H1 (cell line): Measurements from ENCODE around the gene EML5. TPM values are rescaled to one million over a fixed set of nuclear protein-coding genes. Genes with fewer than 3 reads are reported as not detected.

ENCODE experiments used
- CTCF ChIA-PET: fragments of 300-600 bp; sonication (Branson Sonifier 250); formaldehyde crosslinking; loops from one replicate; lab custom pipeline; 2021; ENCODE audit not compliant: partially characterized antibody; lab: Charles Lee
- POLR2A ChIA-PET: fragments of 300-600 bp; sonication (Branson Sonifier 250); formaldehyde crosslinking; loops from one replicate; lab custom pipeline; 2021; ENCODE audit warnings: inconsistent platforms; ENCODE audit not compliant: partially characterized antibody; lab: Charles Lee
- DNase-seq, 2 experiments: peaks; one replicate each; pipeline versions ENCODE4 v3.0.0 to v3.0.0-alpha.2; 2010 to 2022; ENCODE audit warnings: low spot score in 2 of 2, low read depth in 1 of 2, mixed read lengths in 1 of 2
- FAIRE-seq: peaks from 2 replicates; lab custom pipeline; 2011; peaks lifted over from hg19 to GRCh38; lab: Jason Lieb, UNC
- H2AFZ ChIP-seq: 2 replicates; pipeline ENCODE4 v1.8.1; 2012; ENCODE audit warnings: low read length, inconsistent platforms
- H2AK5ac ChIP-seq: 2 replicates; pipeline ENCODE4 v1.6.1; 2013; ENCODE audit warnings: low read depth, low read length
- H2BK120ac ChIP-seq: replicated peaks from 2 replicates; pipeline ENCODE3; 2013; ENCODE audit warnings: low read depth, low read length, inconsistent platforms
- H2BK12ac ChIP-seq: 2 replicates; pipeline ENCODE4 v1.6.1; 2013; ENCODE audit warnings: low read depth, low read length
- H2BK15ac ChIP-seq: 2 replicates; pipeline ENCODE4 v1.6.1; 2013; ENCODE audit warnings: low read length
- H2BK20ac ChIP-seq: 2 replicates; pipeline ENCODE4 v1.6.1; 2013; ENCODE audit warnings: low read length
- H2BK5ac ChIP-seq: 2 replicates; pipeline ENCODE4 v1.6.1; 2013; ENCODE audit warnings: low read depth, low read length
- H3K14ac ChIP-seq: 2 replicates; pipeline ENCODE4 v1.6.1; 2013; ENCODE audit warnings: inconsistent platforms; ENCODE audit not compliant: insufficient read length
- H3K18ac ChIP-seq: 2 replicates; pipeline ENCODE4 v1.6.1; 2013; ENCODE audit warnings: low read length; ENCODE audit errors: extremely low read depth
- H3K23ac ChIP-seq: 2 replicates; pipeline ENCODE4 v1.6.1; 2013; ENCODE audit warnings: inconsistent platforms; ENCODE audit not compliant: insufficient read length
- H3K23me2 ChIP-seq: 2 replicates; pipeline ENCODE4 v1.6.1; 2013; ENCODE audit warnings: low read depth, low read length
- H3K27ac ChIP-seq: 2 replicates; pipeline ENCODE4 v1.6.1; 2011; ENCODE audit warnings: low read depth, low read length, inconsistent platforms
- H3K27me3 ChIP-seq, 4 experiments: replicated peaks in 1 of 4; 1 replicate in 1 of 4; 2 replicates in 3 of 4; pipeline versions ENCODE4 v1.6.1 to v1.8.1; 2011 to 2013; ENCODE audit warnings: low read length in 3 of 4, mild to moderate bottlenecking in 3 of 4, inconsistent platforms in 2 of 4, mixed read lengths in 2 of 4, moderate library complexity in 1 of 4; ENCODE audit not compliant: control insufficient read depth in 3 of 4, insufficient read depth in 3 of 4; ENCODE audit errors: extremely low read depth in 1 of 4
- H3K36me3 ChIP-seq, 4 experiments: 2 replicates each; pipeline versions ENCODE4 v1.6.1 to v1.8.1; 2011 to 2013; ENCODE audit warnings: mild to moderate bottlenecking in 4 of 4, low read length in 3 of 4, moderate library complexity in 2 of 4, control low read depth in 1 of 4, inconsistent platforms in 1 of 4; ENCODE audit not compliant: insufficient read depth in 4 of 4, control insufficient read depth in 2 of 4
- H3K4ac ChIP-seq: replicated peaks from 2 replicates; pipeline ENCODE3; 2013; ENCODE audit warnings: low read length, low read depth, mixed read lengths, inconsistent platforms; ENCODE audit not compliant: insufficient read length
- H3K4me1 ChIP-seq, 4 experiments: replicated peaks in 1 of 4; 1 replicate in 1 of 4; 2 replicates in 3 of 4; pipeline versions ENCODE4 v1.6.1 to v1.8.1; 2011 to 2013; ENCODE audit warnings: low read length in 3 of 4, inconsistent platforms in 2 of 4, mixed read lengths in 1 of 4; ENCODE audit not compliant: insufficient read depth in 4 of 4, control insufficient read depth in 3 of 4
- H3K4me2 ChIP-seq, 2 experiments: 2 replicates each; pipeline versions ENCODE4 v1.6.1 to v1.8.1; 2011 to 2013; ENCODE audit warnings: low read depth in 2 of 2, low read length in 2 of 2, control low read depth in 1 of 2, inconsistent platforms in 1 of 2, mild to moderate bottlenecking in 1 of 2; ENCODE audit not compliant: insufficient read depth in 1 of 2
- H3K4me3 ChIP-seq, 4 experiments: fragments of 200-600, 300-600 bp in 1 of 4; sonication (generic), shearing (Covaris generic), sonication (Bioruptor Twin) in 1 of 4; 2 replicates each; pipeline versions ENCODE4 v1.5.1 to v1.8.1; 2011 to 2016; ENCODE audit warnings: low read length in 4 of 4, low read depth in 3 of 4, control low read depth in 2 of 4, inconsistent platforms in 2 of 4, mild to moderate bottlenecking in 2 of 4, mixed read lengths in 1 of 4, moderate library complexity in 1 of 4; ENCODE audit not compliant: insufficient read depth in 2 of 4; ENCODE audit errors: extremely low read depth in 1 of 4
- H3K56ac ChIP-seq: replicated peaks from 2 replicates; pipeline ENCODE3; 2013; ENCODE audit warnings: low read depth, mild to moderate bottlenecking, mixed read lengths, low read length, inconsistent platforms; ENCODE audit not compliant: insufficient read length
- H3K79me1 ChIP-seq: 2 replicates; pipeline ENCODE4 v1.6.1; 2013; ENCODE audit warnings: low read depth, low read length, control low read depth
- H3K79me2 ChIP-seq, 2 experiments: 2 replicates each; pipeline versions ENCODE4 v1.6.1 to v1.8.1; 2012 to 2013; ENCODE audit warnings: low read length in 2 of 2, mild to moderate bottlenecking in 2 of 2, inconsistent platforms in 1 of 2; ENCODE audit not compliant: insufficient read depth in 2 of 2, control insufficient read depth in 1 of 2
- H3K9ac ChIP-seq, 4 experiments: replicated peaks in 1 of 4; 1 replicate in 1 of 4; 2 replicates in 3 of 4; pipeline versions ENCODE4 v1.6.1 to v1.8.1; 2011 to 2013; ENCODE audit warnings: low read depth in 3 of 4, low read length in 3 of 4, control low read depth in 2 of 4, mild to moderate bottlenecking in 2 of 4, moderate library complexity in 2 of 4, inconsistent platforms in 1 of 4; ENCODE audit errors: extremely low read depth in 1 of 4
- H3K9me3 ChIP-seq, 2 experiments: 2 replicates each; pipeline versions ENCODE4 v1.6.1 to v1.8.1; 2012 to 2013; ENCODE audit warnings: mild to moderate bottlenecking in 2 of 2, moderate library complexity in 2 of 2, control low read depth in 1 of 2, inconsistent platforms in 1 of 2, low read depth in 1 of 2, low read length in 1 of 2, mixed read lengths in 1 of 2; ENCODE audit not compliant: insufficient read depth in 2 of 2
- H4K20me1 ChIP-seq, 2 experiments: replicated peaks in 1 of 2; 2 replicates each; pipeline versions ENCODE3 to v1.8.1; 2011 to 2013; ENCODE audit warnings: inconsistent platforms in 2 of 2, low read length in 2 of 2, mild to moderate bottlenecking in 1 of 2; ENCODE audit not compliant: insufficient read depth in 2 of 2, control insufficient read depth in 1 of 2
- H4K5ac ChIP-seq: 2 replicates; pipeline ENCODE4 v1.6.1; 2013; ENCODE audit warnings: low read length, low read depth, mixed read lengths, inconsistent platforms; ENCODE audit not compliant: insufficient read length
- H4K8ac ChIP-seq: 2 replicates; pipeline ENCODE4 v1.8.0; 2013; ENCODE audit warnings: mild to moderate bottlenecking, moderate library complexity, low read length, inconsistent platforms; ENCODE audit not compliant: insufficient read depth; ENCODE audit errors: extremely low read depth
- H4K91ac ChIP-seq: replicated peaks from 2 replicates; pipeline ENCODE3; 2013; ENCODE audit warnings: low read length, mixed read lengths, inconsistent platforms; ENCODE audit not compliant: insufficient read length
- BCL11A ChIP-seq, 2 experiments: IDR thresholded peaks; one replicate each; pipeline ENCODE4 v1.6.1; 2011; ENCODE audit warnings: low read depth in 2 of 2, low read length in 2 of 2, mild to moderate bottlenecking in 2 of 2
- FOSL1 ChIP-seq: IDR thresholded peaks from 2 replicates; pipeline ENCODE4 v1.6.1; 2011; ENCODE audit warnings: mild to moderate bottlenecking, low read depth, low read length, moderate library complexity; ENCODE audit not compliant: insufficient read depth
- KDM1A ChIP-seq: fragments of 200-600, 300-600 bp; sonication (generic); IDR thresholded peaks from 2 replicates; pipeline ENCODE4 v1.7.1; 2016; ENCODE audit warnings: mild to moderate bottlenecking, low read length, borderline replicate concordance
- RXRA ChIP-seq: IDR thresholded peaks from 2 replicates; pipeline ENCODE4 v1.6.1; 2011; ENCODE audit warnings: low read depth, mild to moderate bottlenecking, low read length, moderate library complexity; ENCODE audit not compliant: insufficient read depth
- SAP30 ChIP-seq: fragments of 300-600 bp; sonication (generic); IDR thresholded peaks from 2 replicates; pipeline ENCODE4 v1.7.1; 2012; ENCODE audit warnings: low read length, moderate library complexity, mild to moderate bottlenecking, inconsistent platforms; ENCODE audit not compliant: insufficient read depth, insufficient replicate concordance
- SUZ12 ChIP-seq: fragments of 200-600 bp; sonication (generic); IDR thresholded peaks from 2 replicates; pipeline ENCODE4 v1.6.1; 2012; ENCODE audit warnings: mild to moderate bottlenecking, inconsistent platforms, low read length, moderate library complexity, mixed read lengths
- TAF7 ChIP-seq: optimal IDR thresholded peaks from 2 replicates; pipeline ENCODE3; 2011; ENCODE audit warnings: low read depth, mild to moderate bottlenecking, inconsistent platforms, low read length, moderate library complexity, borderline replicate concordance
- YY1 ChIP-seq: IDR thresholded peaks from 2 replicates; pipeline ENCODE4 v1.6.1; 2011; ENCODE audit warnings: low read depth, mild to moderate bottlenecking, low read length
- WGBS, 2 experiments: shearing (Covaris generic) in 1 of 2; methylation state at CpG; one replicate each; pipeline versions ENCODE4 v1.1.6 to v1.1.7; 2013 to 2015; ENCODE audit warnings: low lambda C conversion rate in 2 of 2, mixed read lengths in 2 of 2, inconsistent platforms in 1 of 2, low coverage in 1 of 2, missing lambda C conversion rate in 1 of 2; ENCODE audit not compliant: insufficient replicate concordance in 2 of 2, insufficient coverage in 1 of 2, insufficient read length in 1 of 2; ENCODE audit errors: extremely low coverage in 1 of 2, missing lambda C conversion rate in 1 of 2; 5-methylcytosine and 5-hydroxymethylcytosine counted together
- polyA plus RNA-seq, 7 experiments: library from polyadenylated mRNA; depleted of rRNA in 3 of 7; stranded (reverse) in 5 of 7; unstranded in 2 of 7; fragments of >200 nt in 5 of 7; fragments of 200-250 nt in 2 of 7; gene quantifications; 1 replicate in 5 of 7; 2 replicates in 1 of 7; 4 replicates in 1 of 7; pipeline versions ENCODE4 v1.2.1 to v1.2.3, GENCODE V29; 2011 to 2013; ENCODE audit warnings: missing spikeins in 2 of 7, mixed read lengths in 2 of 7
- total RNA-seq: library from RNA; stranded (reverse); fragmentation: NEBNext Ultra II Directional; extraction: Animal tissue kit (Norgen Biotek cat#: 25700); gene quantifications from 2 replicates; pipeline ENCODE4 v1.2.1, GENCODE V29; 2021

The EML5 gene
- total and polyA plus RNA-seq, 2 of the 8 experiments (the other 6 are each of a cell fraction or from before 2014, with no cell fraction given) = 0.39 to 0.88 TPM

DNA sequence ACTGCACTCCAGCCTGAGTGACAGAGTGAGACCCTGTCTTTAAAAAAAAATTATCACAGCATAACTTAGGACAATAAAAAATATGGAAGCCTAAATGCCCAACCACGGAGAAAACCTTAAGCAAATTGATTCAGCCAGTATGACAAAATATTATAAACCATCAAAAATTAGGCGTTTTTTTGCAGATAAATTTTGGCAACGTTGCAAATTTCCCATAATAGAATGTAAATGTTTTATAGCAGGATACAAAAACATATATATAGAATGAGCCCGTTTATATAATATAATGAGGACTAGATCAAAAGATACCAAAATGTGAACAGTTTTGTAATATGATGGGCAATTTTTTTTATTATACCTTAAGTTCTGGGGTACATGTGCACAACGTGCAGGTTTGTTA lies 6.8 kb upstream of the EML5 start:
- Histone ChIP-seq H2AK5ac (no peak overlapping the region), H3K4me1 (no peaks in the 10 kb centered on the region), H3K4me3 (no peak overlapping the region), H3K9me3 (peaks cover 5% of the 10 kb centered on the region in 2 experiments; a peak in 1 of 4 replicates), H3K14ac (no peak overlapping the region), H4K20me1 (no peaks in the 10 kb centered on the region), H3K56ac (no peak overlapping the region), H3K27me3 (no peaks in the 10 kb centered on the region), H3K23ac (no peak overlapping the region), H4K91ac (no peak overlapping the region), H2AFZ (no peak overlapping the region), H4K5ac (no peak overlapping the region), H3K27ac (no peak overlapping the region), H2BK12ac (no peak overlapping the region), H3K18ac (no peak overlapping the region), H2BK120ac (no peak overlapping the region), H3K4me2 (no peak overlapping the region), H3K79me1 (no peaks in the 10 kb centered on the region), H2BK15ac (no peak overlapping the region), H2BK5ac (no peak overlapping the region), H3K9ac (no peak overlapping the region), H4K8ac (no peak overlapping the region), H2BK20ac (no peak overlapping the region), H3K79me2 (no peaks in the 10 kb centered on the region), H3K36me3 (no peaks in the 10 kb centered on the region), H3K4ac (no peak overlapping the region), H3K23me2 (no peaks in the 10 kb centered on the region)
- ChIA-PET POLR2A (no interaction called here), CTCF (no interaction called here)
- no peak for DNase-seq
- WGBS, 2 experiments = 74% methylated on average over 5 of the region's 5 CpGs; no CpG with 5 or more reads in 1 of the 2 experiments
- TF ChIP-seq YY1 (no peak), KDM1A (no peak), SUZ12 (no peak), TAF7 (no peak), BCL11A (IDR thresholded peaks at IDR 0.05; ENCODE audit: low read depth in 2 of 2, low read length in 2 of 2) (no peak), RXRA (no peak), SAP30 (no peak), FOSL1 (no peak)
- FAIRE-seq = no peak
